Erythroblast (primary cell): ENCODE data around the gene ALPL.
"Not testable (repeated sequence)": the region's sequence is repeated elsewhere in the genome, so short reads cannot be mapped to it uniquely, and the experiment has no call there.

ENCODE experiments used
- DNase-seq, 2 experiments: peaks; one replicate each; lab custom pipeline; 2025; lab: John Stamatoyannopoulos, UW
- GATA1 ChIP-seq: IDR thresholded peaks from 2 replicates; pipeline ENCODE4 v1.6.1; 2011; ENCODE audit warnings: low read depth, mild to moderate bottlenecking, control low read depth, low read length, moderate library complexity
- POLR2A ChIP-seq: IDR thresholded peaks from 2 replicates; pipeline ENCODE4 v1.6.1; 2011; ENCODE audit warnings: mild to moderate bottlenecking, low read length

The ALPL gene

GRCh38 chr1:21517660-21518480 is 8.6 kb downstream of the ALPL start:
- no peak for TF ChIP-seq GATA1
- no peak for TF ChIP-seq POLR2A
- DNase-seq: no peak

GRCh38 chr1:21518774-21519455 is 9.7 kb downstream of the ALPL start:
- no peak for DNase-seq
- TF ChIP-seq GATA1: no peak
- TF ChIP-seq POLR2A: no peak

GRCh38 chr1:21519486-21520070 is 10.4 kb downstream of the ALPL start:
- not testable (repeated sequence) for DNase-seq

GRCh38 chr1:21520899-21521716 is 11.9 kb downstream of the ALPL start:
- TF ChIP-seq GATA1: no peak
- TF ChIP-seq POLR2A: no peak

GRCh38 chr1:21521717-21522060 is 12.5 kb downstream of the ALPL start:
- no peak for TF ChIP-seq GATA1
- no peak for TF ChIP-seq POLR2A
- DNase-seq: no peak

More at GRCh38 chr1:21520899-21521716, 11.9 kb downstream of the ALPL start:
- no peak for DNase-seq

GRCh38 chr1:21522525-21523038 is 13.4 kb downstream of the ALPL start:
- TF ChIP-seq POLR2A (no peak), GATA1 (no peak)
- DNase-seq: no peak

GRCh38 chr1:21523297-21523813 is 14.1 kb downstream of the ALPL start:
- TF ChIP-seq POLR2A: no peak
- TF ChIP-seq GATA1: no peak
- DNase-seq: no peak

- no peak for DNase-seq
- no peak for TF ChIP-seq GATA1
- no peak for TF ChIP-seq POLR2A
Measured at GRCh38 chr1:21524220-21524619, 15.0 kb downstream of the ALPL start.

GRCh38 chr1:21524686-21525339 is 15.6 kb downstream of the ALPL start:
- TF ChIP-seq GATA1: no peak
- no peak for TF ChIP-seq POLR2A
- no peak for DNase-seq

GRCh38 chr1:21525340-21525717 is 16.1 kb downstream of the ALPL start:
- no peak for DNase-seq
- TF ChIP-seq GATA1 (no peak), POLR2A (no peak)

GRCh38 chr1:21526441-21526840 is 17.2 kb downstream of the ALPL start:
- no peak for TF ChIP-seq GATA1
- no peak for TF ChIP-seq POLR2A
- no peak for DNase-seq

GRCh38 chr1:21530368-21531016 is 21.3 kb downstream of the ALPL start:
- TF ChIP-seq GATA1 (no peak), POLR2A (no peak)
- DNase-seq: peak in 1 of 2 experiments; percentile 28

- DNase-seq: peak; percentile 85 to 94
- TF ChIP-seq GATA1 (peak; percentile 63), POLR2A (no peak)
Measured at GRCh38 chr1:21531241-21531640, 22.0 kb downstream of the ALPL start.
